ENCODE measurements around the gene GFPT2.

- TF ChIP-seq ZBTB33 (IDR thresholded peaks at IDR 0.05) = no peak
- no peak for TF ChIP-seq POLR2A (IDR thresholded peaks at IDR 0.05; ENCODE audit: low read depth, low read length)
- TF ChIP-seq CTCF (IDR thresholded peaks at IDR 0.05 in 2 of 3, conservative IDR thresholded peaks at IDR 0.05 in 1 of 3; ENCODE audit: control insufficient read depth in 2 of 3, extremely low read depth in 1 of 3, insufficient read depth in 1 of 3, low read depth in 3 of 3, low read length in 3 of 3) = no peak
- no peak for TF ChIP-seq HDAC2 (IDR thresholded peaks at IDR 0.05)
- no peak for TF ChIP-seq MYC (IDR thresholded peaks at IDR 0.05; ENCODE audit: insufficient read depth, insufficient read length, insufficient replicate concordance, low read length, severe bottlenecking)
- TF ChIP-seq CBX3 (IDR thresholded peaks at IDR 0.05; ENCODE audit: borderline replicate concordance, low read depth) = no peak
- no peak for TF ChIP-seq ZZZ3 (IDR thresholded peaks at IDR 0.05; ENCODE audit: control insufficient read depth, insufficient read length, low read depth)
- TF ChIP-seq NRF1 (conservative IDR thresholded peaks at IDR 0.05; ENCODE audit: low read depth, low read length) = no peak
- no peak for TF ChIP-seq USF1 (IDR thresholded peaks at IDR 0.05; ENCODE audit: borderline replicate concordance, extremely low read length, insufficient read depth, low read depth, low read length)
- TF ChIP-seq JUND (IDR thresholded peaks at IDR 0.05; ENCODE audit: low read depth, low read length) = no peak
- no peak for TF ChIP-seq TBL1XR1 (IDR thresholded peaks at IDR 0.05; ENCODE audit: low read depth, low read length)
Measured at GRCh38 chr5:180303226-180304015, 49.7 kb downstream of the GFPT2 start.

Measured in GM12878 (cell line).